C4-2B (cell line): ENCODE data around the gene TFG.

Experiments used
- H3K27ac ChIP-seq: fragments of 450-650 bp; 2 replicates; pipeline ENCODE4 v1.5.1; 2017
- CTCF ChIP-seq: fragments of 450-650 bp; conservative IDR thresholded peaks from 2 replicates; pipeline ENCODE4 v1.5.1; 2017; ENCODE audit warnings: mild to moderate bottlenecking
- ZFX ChIP-seq: fragments of 450-650 bp; IDR thresholded peaks from 2 replicates; pipeline ENCODE4 v1.6.1; 2017

TFG gene

GRCh38 chr3:100700708-100701107 lies 8.6 kb upstream of the TFG start:
- H3K27ac ChIP-seq, result no peak overlapping the region
- no peak for TF ChIP-seq CTCF
- TF ChIP-seq ZFX, result no peak

GRCh38 chr3:100702082-100702979 lies 7.0 kb upstream of the TFG start:
- TF ChIP-seq ZFX, result no peak
- TF ChIP-seq CTCF, result no peak
- H3K27ac ChIP-seq, result no peak overlapping the region

GRCh38 chr3:100702980-100703345 lies 6.3 kb upstream of the TFG start:
- no peak overlapping the region for H3K27ac ChIP-seq
- TF ChIP-seq CTCF, result no peak
- TF ChIP-seq ZFX, result no peak

GRCh38 chr3:100703865-100704264 lies 5.4 kb upstream of the TFG start:
- TF ChIP-seq ZFX (no peak), CTCF (no peak)
- H3K27ac ChIP-seq, result no peak overlapping the region

- no peak overlapping the region for H3K27ac ChIP-seq
- no peak for TF ChIP-seq ZFX
- no peak for TF ChIP-seq CTCF
Measured at GRCh38 chr3:100706365-100706764, 2.9 kb upstream of the TFG start.

GRCh38 chr3:100708644-100708988 lies 678 bp upstream of the TFG start:
- peak overlapping the region; percentile 86; the same call in 1 of the 2 replicates for H3K27ac ChIP-seq
- no peak for TF ChIP-seq CTCF
- no peak for TF ChIP-seq ZFX

- TF ChIP-seq ZFX, result no peak
- TF ChIP-seq CTCF, result no peak
- H3K27ac ChIP-seq, result peak overlapping the region; percentile 86
Measured at GRCh38 chr3:100709842-100710260, 557 bp downstream of the TFG start.
